HG03469 (cell line): Measurements from ENCODE around the gene GPR137B.

Experiments
- ATAC-seq: cut with Tn5 transposase; IDR thresholded peaks from one replicate; pipeline ENCODE4 v1.9.1; 2021; ENCODE audit warnings: mild to moderate bottlenecking, moderate library complexity, moderate number of reproducible peaks; ENCODE audit not compliant: unreplicated experiment

GPR137B gene

DNA sequence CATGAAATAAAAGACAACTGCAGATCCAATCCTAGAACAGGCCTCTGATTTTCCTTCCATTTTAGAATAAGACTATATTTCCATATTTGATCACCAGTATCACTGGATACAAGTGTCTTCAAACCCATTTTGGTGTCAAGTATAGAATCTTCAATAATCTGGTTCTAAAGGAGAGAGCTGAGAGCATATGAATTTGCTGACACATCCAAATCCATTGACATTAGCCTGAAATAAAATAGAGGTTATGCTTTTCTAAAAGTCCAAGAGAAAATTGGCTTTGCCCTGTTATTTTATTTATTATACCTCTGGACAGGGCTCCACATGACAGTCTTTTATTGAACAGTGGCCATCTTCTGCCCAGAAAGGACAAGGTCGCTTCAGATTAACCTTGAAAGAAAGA lies 110.8 kb downstream of the GPR137B start:
- no peak for ATAC-seq

DNA sequence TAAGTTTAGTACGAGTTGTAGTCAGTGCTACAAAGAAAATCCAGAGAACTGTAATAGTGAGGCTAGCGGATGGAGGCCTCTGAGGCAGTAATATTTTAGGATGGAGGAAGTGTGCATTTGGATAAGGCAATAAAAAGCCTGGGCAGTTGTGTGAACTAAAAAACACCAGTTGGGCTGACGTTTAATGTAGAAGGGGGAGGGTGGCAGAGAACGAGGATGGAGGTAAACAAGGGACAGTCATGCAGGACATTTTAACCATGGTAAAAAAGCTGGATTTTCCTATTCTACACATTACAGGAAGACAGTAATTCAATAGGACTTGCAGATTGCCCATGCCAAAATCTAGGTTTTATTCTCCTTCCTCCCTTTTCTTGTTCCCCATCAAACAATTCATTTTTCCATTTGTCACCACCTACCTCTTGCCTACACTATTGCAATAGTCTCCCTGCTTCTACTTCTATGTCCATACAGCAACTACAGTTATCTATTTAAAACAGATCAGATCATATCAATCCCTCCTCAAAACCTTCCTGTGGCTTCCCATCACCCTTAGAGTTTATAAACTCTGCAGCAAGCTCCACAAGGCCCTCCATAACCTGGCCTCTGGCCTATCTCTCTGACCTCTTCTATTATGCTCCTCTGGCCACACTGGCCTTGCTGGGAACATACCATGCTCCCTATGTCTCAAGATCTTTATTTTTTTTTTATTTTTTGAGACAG lies 111.7 kb downstream of the GPR137B start:
- no peak for ATAC-seq

DNA sequence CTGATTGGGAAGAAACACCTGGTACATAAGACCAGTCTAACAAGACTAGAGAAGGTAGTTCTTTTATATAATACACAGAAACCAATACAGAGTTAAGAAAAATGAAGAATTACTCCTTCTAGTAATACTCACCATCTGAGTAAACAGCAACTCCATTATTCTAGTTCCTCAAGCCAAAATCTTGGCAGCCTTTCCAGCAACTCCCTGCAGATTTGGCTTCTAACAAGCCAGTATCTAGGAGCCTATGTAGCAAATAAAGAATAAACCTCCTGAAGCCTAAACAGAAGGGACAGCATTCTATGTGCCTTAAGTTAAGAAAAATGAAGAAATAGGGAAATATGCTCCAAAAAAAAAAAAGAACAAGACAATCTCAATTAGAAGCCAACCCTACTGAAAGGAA lies 114.9 kb downstream of the GPR137B start:
- no peak for ATAC-seq

DNA sequence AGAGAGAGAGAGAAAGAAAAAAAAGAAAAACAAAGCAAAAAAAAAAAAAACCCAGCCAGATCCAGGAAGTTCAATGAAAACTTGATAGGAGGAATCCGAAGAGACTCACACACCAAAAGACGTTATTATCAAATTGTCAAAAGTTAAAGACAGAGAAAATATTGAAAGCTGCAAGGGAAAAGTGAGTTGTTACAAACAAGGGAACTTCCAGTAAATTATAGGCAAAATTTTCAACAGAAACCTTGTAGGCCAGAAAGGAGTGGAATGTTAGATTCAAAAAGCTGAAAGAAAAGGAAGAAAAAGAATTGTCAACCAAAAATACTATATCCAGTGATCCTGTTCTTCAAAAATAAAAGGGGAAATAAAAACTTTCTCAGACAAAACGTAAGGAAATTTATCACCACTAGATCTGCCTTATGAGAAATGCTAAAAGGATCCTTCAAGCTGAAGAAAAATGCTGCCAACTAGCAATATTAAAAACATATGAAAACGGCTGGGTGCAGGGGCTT lies 115.8 kb downstream of the GPR137B start:
- ATAC-seq = no peak
